SK-N-SH treated with all-trans-retinoic acid at 6 μM for 48 hours (cell line): ENCODE results near the gene LIPH.

Experiments
- OSR1 ChIP-seq: fragments of 250-450 bp; sonication (Bioruptor Pico); IDR thresholded peaks from 2 replicates; pipeline ENCODE4 v1.8.0; 2022; ENCODE audit warnings: moderate library complexity, mild to moderate bottlenecking, inconsistent platforms
- PPARA ChIP-seq: fragments of 250-450 bp; sonication (Bioruptor Pico); IDR thresholded peaks from 2 replicates; pipeline ENCODE4 v1.5.0; 2020; ENCODE audit warnings: mild to moderate bottlenecking, borderline replicate concordance
- TF ChIP-seq, protein P1 (sequence below): fragments of 250-450 bp; sonication (Bioruptor Pico); IDR thresholded peaks from 2 replicates; pipeline ENCODE4 v1.5.1; 2021; ENCODE audit warnings: mild to moderate bottlenecking, moderate library complexity
- TF ChIP-seq, protein P2 (sequence below): fragments of 250-450 bp; sonication (Bioruptor Pico); IDR thresholded peaks from 2 replicates; pipeline ENCODE4 v1.5.1; 2020; ENCODE audit warnings: low read depth, mild to moderate bottlenecking, moderate library complexity
- TF ChIP-seq, protein P3 (sequence below): fragments of 250-450 bp; sonication (Bioruptor Pico); IDR thresholded peaks from 2 replicates; pipeline ENCODE4 v1.5.0; 2020; ENCODE audit warnings: mild to moderate bottlenecking, moderate library complexity
- TF ChIP-seq, protein P4 (sequence below): fragments of 250-450 bp; sonication (Bioruptor Pico); IDR thresholded peaks from 2 replicates; pipeline ENCODE4 v1.8.0; 2020; ENCODE audit warnings: mild to moderate bottlenecking, moderate library complexity, borderline replicate concordance

DNA sequence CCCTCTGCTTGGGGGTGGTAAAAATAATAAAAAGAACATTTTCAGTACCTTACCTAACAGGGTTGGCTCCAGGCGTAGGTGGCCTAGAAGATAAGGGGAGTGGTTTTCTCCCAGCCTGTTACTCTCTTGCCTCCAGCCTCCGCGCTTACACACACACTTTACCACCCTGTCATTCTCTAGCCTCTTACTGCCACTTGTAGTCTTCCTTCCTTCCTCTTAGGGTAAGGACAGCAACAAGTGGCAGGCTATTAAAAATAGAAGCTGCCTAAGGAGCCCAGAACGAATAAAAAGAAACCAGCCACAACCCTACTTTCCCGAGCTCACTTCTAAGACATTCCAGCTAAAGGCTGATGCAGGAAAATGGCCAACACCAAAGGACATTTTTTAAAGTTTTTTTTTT, 9.6 kb upstream of the LIPH start:
- TF ChIP-seq, protein P1, sequence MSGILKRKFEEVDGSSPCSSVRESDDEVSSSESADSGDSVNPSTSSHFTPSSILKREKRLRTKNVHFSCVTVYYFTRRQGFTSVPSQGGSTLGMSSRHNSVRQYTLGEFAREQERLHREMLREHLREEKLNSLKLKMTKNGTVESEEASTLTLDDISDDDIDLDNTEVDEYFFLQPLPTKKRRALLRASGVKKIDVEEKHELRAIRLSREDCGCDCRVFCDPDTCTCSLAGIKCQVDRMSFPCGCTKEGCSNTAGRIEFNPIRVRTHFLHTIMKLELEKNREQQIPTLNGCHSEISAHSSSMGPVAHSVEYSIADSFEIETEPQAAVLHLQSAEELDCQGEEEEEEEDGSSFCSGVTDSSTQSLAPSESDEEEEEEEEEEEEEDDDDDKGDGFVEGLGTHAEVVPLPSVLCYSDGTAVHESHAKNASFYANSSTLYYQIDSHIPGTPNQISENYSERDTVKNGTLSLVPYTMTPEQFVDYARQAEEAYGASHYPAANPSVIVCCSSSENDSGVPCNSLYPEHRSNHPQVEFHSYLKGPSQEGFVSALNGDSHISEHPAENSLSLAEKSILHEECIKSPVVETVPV (CRISPR knock-in tag), result no peak
- TF ChIP-seq PPARA (CRISPR knock-in tag) (no peak), OSR1 (no peak)
- TF ChIP-seq, protein P2, sequence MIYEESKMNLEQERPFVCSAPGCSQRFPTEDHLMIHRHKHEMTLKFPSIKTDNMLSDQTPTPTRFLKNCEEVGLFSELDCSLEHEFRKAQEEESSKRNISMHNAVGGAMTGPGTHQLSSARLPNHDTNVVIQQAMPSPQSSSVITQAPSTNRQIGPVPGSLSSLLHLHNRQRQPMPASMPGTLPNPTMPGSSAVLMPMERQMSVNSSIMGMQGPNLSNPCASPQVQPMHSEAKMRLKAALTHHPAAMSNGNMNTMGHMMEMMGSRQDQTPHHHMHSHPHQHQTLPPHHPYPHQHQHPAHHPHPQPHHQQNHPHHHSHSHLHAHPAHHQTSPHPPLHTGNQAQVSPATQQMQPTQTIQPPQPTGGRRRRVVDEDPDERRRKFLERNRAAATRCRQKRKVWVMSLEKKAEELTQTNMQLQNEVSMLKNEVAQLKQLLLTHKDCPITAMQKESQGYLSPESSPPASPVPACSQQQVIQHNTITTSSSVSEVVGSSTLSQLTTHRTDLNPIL (CRISPR knock-in tag), result no peak
- TF ChIP-seq, protein P3, sequence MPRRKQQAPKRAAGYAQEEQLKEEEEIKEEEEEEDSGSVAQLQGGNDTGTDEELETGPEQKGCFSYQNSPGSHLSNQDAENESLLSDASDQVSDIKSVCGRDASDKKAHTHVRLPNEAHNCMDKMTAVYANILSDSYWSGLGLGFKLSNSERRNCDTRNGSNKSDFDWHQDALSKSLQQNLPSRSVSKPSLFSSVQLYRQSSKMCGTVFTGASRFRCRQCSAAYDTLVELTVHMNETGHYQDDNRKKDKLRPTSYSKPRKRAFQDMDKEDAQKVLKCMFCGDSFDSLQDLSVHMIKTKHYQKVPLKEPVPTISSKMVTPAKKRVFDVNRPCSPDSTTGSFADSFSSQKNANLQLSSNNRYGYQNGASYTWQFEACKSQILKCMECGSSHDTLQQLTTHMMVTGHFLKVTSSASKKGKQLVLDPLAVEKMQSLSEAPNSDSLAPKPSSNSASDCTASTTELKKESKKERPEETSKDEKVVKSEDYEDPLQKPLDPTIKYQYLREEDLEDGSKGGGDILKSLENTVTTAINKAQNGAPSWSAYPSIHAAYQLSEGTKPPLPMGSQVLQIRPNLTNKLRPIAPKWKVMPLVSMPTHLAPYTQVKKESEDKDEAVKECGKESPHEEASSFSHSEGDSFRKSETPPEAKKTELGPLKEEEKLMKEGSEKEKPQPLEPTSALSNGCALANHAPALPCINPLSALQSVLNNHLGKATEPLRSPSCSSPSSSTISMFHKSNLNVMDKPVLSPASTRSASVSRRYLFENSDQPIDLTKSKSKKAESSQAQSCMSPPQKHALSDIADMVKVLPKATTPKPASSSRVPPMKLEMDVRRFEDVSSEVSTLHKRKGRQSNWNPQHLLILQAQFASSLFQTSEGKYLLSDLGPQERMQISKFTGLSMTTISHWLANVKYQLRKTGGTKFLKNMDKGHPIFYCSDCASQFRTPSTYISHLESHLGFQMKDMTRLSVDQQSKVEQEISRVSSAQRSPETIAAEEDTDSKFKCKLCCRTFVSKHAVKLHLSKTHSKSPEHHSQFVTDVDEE (CRISPR knock-in tag), result no peak
- TF ChIP-seq, protein P4, sequence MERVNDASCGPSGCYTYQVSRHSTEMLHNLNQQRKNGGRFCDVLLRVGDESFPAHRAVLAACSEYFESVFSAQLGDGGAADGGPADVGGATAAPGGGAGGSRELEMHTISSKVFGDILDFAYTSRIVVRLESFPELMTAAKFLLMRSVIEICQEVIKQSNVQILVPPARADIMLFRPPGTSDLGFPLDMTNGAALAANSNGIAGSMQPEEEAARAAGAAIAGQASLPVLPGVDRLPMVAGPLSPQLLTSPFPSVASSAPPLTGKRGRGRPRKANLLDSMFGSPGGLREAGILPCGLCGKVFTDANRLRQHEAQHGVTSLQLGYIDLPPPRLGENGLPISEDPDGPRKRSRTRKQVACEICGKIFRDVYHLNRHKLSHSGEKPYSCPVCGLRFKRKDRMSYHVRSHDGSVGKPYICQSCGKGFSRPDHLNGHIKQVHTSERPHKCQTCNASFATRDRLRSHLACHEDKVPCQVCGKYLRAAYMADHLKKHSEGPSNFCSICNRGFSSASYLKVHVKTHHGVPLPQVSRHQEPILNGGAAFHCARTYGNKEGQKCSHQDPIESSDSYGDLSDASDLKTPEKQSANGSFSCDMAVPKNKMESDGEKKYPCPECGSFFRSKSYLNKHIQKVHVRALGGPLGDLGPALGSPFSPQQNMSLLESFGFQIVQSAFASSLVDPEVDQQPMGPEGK, result no peak
